ENCODE measurements around the gene FAM120B.

The FAM120B gene

DNA sequence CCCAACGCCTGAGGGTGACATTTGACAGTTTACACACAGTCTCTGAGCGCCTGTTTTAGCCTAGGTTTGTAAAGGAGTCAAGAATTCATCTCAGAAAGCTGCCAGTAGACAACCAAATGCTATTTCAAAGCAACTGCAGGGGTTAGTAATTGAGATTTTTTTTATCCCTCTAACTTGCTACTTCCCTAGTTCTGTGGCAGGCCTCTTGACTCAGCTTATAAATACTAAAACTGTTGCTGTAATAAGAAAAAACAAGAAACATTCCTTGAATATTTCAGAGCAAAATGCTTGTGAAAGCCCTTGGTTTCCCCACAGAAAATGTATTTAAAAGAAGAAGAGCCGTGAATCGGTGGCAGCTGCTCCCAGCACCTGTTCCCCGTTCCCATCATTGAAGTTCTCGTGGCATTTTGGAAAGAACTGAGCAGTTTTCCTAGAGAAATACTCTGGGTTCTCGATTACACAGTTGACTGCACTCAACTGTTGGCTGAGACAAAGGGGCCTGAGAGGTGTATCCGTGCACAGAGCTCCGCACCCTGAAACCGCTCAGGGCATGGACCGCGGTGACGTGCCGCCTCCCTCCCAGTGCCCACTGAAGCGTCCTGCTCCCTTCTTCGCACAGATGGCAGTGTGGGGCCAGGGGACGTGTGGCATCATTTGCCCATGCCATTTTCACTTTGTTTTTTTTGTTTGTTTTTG lies 36.6 kb upstream of the FAM120B start:
- H3K9me3 ChIP-seq (ENCODE audit: low read depth, low read length) = no peaks in the 10 kb centered on the region
- DNase-seq (ENCODE audit: low read depth, low spot score) = no peak
- TF ChIP-seq EZH2 (IDR thresholded peaks at IDR 0.05) = no peak
- TF ChIP-seq FOXP2 (optimal IDR thresholded peaks at IDR 0.05; ENCODE audit: control extremely low read depth, extremely low read length, insufficient read depth) = no peak
- no peak for TF ChIP-seq POLR2AphosphoS5 (IDR thresholded peaks at IDR 0.05; ENCODE audit: borderline replicate concordance, low read depth, low read length)
- H3K4me3 ChIP-seq = no peak overlapping the region
- H3K36me3 ChIP-seq (ENCODE audit: insufficient read depth, low read length) = no peaks in the 10 kb centered on the region
- no peak overlapping the region for H3K9ac ChIP-seq (ENCODE audit: insufficient read length)
- no peak overlapping the region for H3K27ac ChIP-seq

DNA sequence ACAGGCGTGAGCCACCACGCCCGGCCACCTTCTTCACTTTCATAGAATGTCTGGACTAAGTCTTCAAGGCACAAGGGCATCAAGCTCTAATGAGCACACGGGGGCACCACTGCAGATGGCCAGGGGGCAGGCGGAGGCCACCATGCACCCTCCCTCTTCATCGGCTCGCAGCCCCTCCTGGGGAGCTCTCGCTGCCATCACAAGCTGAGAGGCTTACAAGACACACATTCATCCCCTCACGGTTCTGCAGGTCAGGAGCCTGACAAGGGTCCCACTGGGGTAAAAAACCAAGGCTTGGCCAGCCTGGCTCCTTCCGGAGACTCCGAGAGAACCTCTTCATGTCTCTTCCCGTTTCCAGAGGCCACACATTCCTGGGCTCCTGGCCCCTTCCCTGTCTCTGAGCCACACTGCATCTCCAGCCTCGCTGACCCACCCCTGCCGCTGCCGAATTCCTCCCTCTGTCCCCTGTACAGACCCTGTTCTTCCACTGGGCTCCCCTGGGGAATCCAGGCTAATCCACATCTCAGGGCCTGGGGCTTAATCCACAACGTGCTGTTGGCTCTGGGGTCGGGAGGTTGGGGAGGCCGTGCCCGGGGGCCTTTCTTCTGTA lies 35.5 kb upstream of the FAM120B start:
- H3K27ac ChIP-seq = no peak overlapping the region
- no peaks in the 10 kb centered on the region for H3K9me3 ChIP-seq (ENCODE audit: low read depth, low read length)
- H3K36me3 ChIP-seq (ENCODE audit: insufficient read depth, low read length) = no peaks in the 10 kb centered on the region
- no peak overlapping the region for H3K9ac ChIP-seq (ENCODE audit: insufficient read length)
- no peak overlapping the region for H3K4me3 ChIP-seq
- TF ChIP-seq EZH2 (IDR thresholded peaks at IDR 0.05) (no peak), POLR2AphosphoS5 (IDR thresholded peaks at IDR 0.05; ENCODE audit: borderline replicate concordance, low read depth, low read length) (no peak), FOXP2 (optimal IDR thresholded peaks at IDR 0.05; ENCODE audit: control extremely low read depth, extremely low read length, insufficient read depth) (no peak)
- no peak for DNase-seq (ENCODE audit: low read depth, low spot score)

DNA sequence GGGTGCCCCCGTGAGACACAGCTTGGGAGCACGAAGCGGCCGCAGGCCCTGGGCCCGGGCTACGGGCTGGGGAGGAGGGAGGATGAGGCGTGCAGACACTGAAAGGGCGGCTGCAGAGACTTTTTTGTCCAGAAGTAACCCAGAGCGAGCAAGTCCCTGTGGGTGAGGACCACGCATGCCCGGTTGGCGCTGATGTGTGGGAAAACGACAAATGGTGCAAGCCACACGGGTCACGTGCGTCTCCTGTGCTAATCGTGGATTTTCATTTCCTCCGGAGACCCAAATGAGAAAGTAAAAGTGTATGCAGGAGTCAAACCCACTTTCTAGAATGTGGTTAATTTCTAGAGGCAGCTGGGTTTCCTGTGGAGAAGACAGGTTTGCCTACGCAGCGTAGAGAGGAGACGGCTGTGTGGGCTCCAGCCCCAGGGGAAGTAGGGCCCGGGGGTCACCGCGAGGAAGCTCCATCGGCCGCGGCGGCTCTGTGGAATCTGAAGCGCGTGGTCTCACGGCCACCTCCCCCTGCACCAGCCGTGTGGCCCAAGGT lies 34.7 kb upstream of the FAM120B start:
- Histone ChIP-seq H3K9ac (ENCODE audit: insufficient read length) (no peak overlapping the region), H3K27ac (no peak overlapping the region), H3K36me3 (ENCODE audit: insufficient read depth, low read length) (no peaks in the 10 kb centered on the region), H3K4me3 (no peak overlapping the region), H3K9me3 (ENCODE audit: low read depth, low read length) (no peaks in the 10 kb centered on the region)
- no peak for TF ChIP-seq EZH2 (IDR thresholded peaks at IDR 0.05)
- no peak for TF ChIP-seq FOXP2 (optimal IDR thresholded peaks at IDR 0.05; ENCODE audit: control extremely low read depth, extremely low read length, insufficient read depth)
- TF ChIP-seq POLR2AphosphoS5 (IDR thresholded peaks at IDR 0.05; ENCODE audit: borderline replicate concordance, low read depth, low read length) = no peak
- no peak for DNase-seq (ENCODE audit: low read depth, low spot score)

DNA sequence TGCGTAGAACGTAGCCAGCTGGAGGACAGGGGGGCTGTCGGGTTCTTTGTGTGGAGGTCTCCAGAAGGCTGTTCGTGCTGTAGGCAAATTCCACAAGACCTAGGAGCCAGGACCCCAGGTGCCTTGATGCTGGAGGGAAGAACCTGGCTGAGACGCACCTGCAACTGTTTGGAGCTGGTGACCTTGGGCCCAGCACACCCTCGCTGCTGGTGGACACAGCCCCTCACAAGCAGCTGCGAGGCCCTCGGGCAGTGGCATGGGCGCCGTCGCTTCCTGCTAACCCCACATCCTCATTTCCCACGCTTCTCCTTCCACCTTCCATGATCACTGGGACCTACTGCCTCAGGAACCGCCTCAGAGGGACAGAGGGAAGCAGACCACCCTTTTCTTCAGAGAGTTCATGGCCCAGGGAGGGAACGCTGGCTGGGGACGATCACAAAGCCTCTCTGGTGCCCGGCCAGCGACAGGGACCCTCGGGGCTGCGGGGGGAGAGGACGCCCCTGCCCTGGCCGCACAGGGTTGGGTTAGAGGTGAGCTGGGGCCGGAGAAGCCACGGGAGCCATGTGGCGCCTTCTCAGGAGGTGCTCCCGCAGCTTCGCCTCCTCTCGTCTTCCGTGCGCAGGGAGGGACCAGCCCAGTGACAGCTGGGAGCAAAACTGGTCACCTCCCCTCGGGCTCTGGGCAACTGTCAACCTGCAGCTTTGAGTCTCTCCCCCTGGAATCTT lies 34.1 kb upstream of the FAM120B start:
- H3K27ac ChIP-seq = no peak overlapping the region
- no peaks in the 10 kb centered on the region for H3K9me3 ChIP-seq (ENCODE audit: low read depth, low read length)
- DNase-seq (ENCODE audit: low read depth, low spot score) = no peak
- no peak overlapping the region for H3K4me3 ChIP-seq
- no peak overlapping the region for H3K9ac ChIP-seq (ENCODE audit: insufficient read length)
- TF ChIP-seq EZH2 (IDR thresholded peaks at IDR 0.05) (no peak), POLR2AphosphoS5 (IDR thresholded peaks at IDR 0.05; ENCODE audit: borderline replicate concordance, low read depth, low read length) (no peak), FOXP2 (optimal IDR thresholded peaks at IDR 0.05; ENCODE audit: control extremely low read depth, extremely low read length, insufficient read depth) (no peak)
- H3K36me3 ChIP-seq (ENCODE audit: insufficient read depth, low read length) = no peaks in the 10 kb centered on the region

DNA sequence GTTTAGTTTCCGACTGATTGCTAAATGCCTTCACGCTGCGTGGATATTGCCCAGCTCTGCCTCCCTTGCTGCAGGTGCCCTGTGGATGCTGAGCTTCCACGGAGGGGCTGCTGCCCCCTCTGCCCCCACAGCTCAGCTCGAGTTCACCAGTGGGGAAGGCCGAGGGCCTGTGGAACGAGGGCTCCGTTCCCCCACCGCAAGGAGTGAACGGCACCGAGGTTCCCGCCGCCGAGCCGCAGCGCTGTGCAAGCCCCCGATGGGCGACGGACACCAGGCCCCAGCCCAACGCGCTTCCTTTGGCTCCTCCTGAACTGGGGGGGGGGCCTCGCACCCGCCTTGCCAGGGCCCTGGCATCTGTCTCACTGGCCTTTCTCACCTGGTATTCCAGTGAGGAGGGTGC lies 33.4 kb upstream of the FAM120B start:
- no peaks in the 10 kb centered on the region for H3K9me3 ChIP-seq (ENCODE audit: low read depth, low read length)
- H3K9ac ChIP-seq (ENCODE audit: insufficient read length) = no peak overlapping the region
- no peak overlapping the region for H3K4me3 ChIP-seq
- TF ChIP-seq POLR2AphosphoS5 (IDR thresholded peaks at IDR 0.05; ENCODE audit: borderline replicate concordance, low read depth, low read length) (no peak), EZH2 (IDR thresholded peaks at IDR 0.05) (no peak), FOXP2 (optimal IDR thresholded peaks at IDR 0.05; ENCODE audit: control extremely low read depth, extremely low read length, insufficient read depth) (no peak)
- no peak overlapping the region for H3K27ac ChIP-seq
- no peaks in the 10 kb centered on the region for H3K36me3 ChIP-seq (ENCODE audit: insufficient read depth, low read length)
- DNase-seq (ENCODE audit: low read depth, low spot score) = no peak

DNA sequence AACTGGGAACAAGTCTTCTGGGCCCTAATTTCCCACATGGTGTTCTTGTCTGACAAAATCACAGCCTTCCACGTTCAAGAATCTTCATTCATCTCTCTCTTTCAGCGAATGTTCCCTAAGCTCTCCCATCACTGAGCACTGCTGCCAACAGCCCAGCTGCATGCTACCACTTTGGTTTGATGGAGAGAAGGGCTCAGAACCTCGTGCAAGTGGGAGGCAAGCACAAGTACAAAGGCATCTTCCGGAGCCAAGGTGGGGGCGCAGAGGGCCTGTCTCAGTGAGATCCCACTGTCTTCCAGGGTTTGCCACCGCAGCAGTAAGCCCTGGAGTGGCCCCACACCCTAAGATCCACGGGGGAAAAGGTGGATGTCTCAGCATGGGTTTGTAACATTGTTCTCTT lies 32.9 kb upstream of the FAM120B start:
- no peaks in the 10 kb centered on the region for H3K36me3 ChIP-seq (ENCODE audit: insufficient read depth, low read length)
- no peak overlapping the region for H3K9ac ChIP-seq (ENCODE audit: insufficient read length)
- no peak overlapping the region for H3K27ac ChIP-seq
- DNase-seq (ENCODE audit: low read depth, low spot score) = no peak
- TF ChIP-seq FOXP2 (optimal IDR thresholded peaks at IDR 0.05; ENCODE audit: control extremely low read depth, extremely low read length, insufficient read depth) (no peak), POLR2AphosphoS5 (IDR thresholded peaks at IDR 0.05; ENCODE audit: borderline replicate concordance, low read depth, low read length) (no peak), EZH2 (IDR thresholded peaks at IDR 0.05) (no peak)
- no peak overlapping the region for H3K4me3 ChIP-seq
- no peaks in the 10 kb centered on the region for H3K9me3 ChIP-seq (ENCODE audit: low read depth, low read length)

DNA sequence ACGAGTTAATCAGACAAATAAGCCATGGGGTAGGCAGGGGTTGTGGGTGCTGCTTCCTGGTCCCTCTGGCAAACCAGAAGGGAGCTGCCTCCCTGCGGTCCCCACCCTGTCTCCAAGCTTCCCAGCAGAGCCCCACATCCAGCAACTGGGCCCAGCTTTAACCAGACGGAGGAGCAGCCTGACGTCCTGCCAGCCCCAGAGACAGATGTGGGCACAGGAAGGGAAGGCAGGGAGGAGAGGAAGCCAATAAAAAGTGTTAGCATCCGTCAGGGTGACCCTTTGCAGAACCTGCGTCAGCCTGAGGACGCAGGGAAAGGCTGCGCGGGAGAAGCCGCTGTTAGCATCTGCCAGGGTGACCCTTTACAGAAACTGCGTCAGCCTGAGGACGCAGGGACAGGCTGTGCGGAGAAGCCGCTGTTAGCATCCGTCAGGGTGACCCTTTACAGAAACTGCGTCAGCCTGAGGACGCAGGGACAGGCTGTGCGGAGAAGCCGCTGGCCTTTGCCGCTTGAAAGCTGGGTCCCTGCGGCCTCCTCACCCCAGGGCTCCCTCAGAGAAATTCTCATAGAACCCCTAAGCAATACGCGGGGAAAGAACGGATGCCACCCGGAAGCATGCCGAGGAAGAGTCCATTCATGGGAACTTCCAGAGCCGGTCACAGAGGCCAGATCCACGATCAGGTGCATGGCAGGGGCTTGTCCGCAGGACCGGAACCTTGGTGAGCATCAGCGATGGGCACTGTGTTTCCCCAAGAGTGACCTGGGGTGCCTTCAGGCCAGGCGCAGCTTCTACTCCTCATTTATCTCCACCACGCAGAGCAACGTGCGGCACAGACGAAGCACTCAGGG lies 31.6 kb upstream of the FAM120B start:
- Histone ChIP-seq H3K27ac (no peak overlapping the region), H3K9me3 (ENCODE audit: low read depth, low read length) (no peaks in the 10 kb centered on the region), H3K4me3 (no peak overlapping the region), H3K36me3 (ENCODE audit: insufficient read depth, low read length) (no peaks in the 10 kb centered on the region), H3K9ac (ENCODE audit: insufficient read length) (no peak overlapping the region)
- no peak for DNase-seq (ENCODE audit: low read depth, low spot score)
- no peak for TF ChIP-seq EZH2 (IDR thresholded peaks at IDR 0.05)
- no peak for TF ChIP-seq POLR2AphosphoS5 (IDR thresholded peaks at IDR 0.05; ENCODE audit: borderline replicate concordance, low read depth, low read length)
- TF ChIP-seq FOXP2 (optimal IDR thresholded peaks at IDR 0.05; ENCODE audit: control extremely low read depth, extremely low read length, insufficient read depth) = no peak

Measured in SK-N-MC (cell line).